HG03108 (cell line): Measurements from ENCODE around the gene KIAA0753.

ENCODE experiments used
- ATAC-seq: cut with Tn5 transposase; IDR thresholded peaks from one replicate; pipeline ENCODE4 v1.9.1; 2021; ENCODE audit warnings: moderate library complexity; ENCODE audit not compliant: unreplicated experiment

KIAA0753 gene

DNA sequence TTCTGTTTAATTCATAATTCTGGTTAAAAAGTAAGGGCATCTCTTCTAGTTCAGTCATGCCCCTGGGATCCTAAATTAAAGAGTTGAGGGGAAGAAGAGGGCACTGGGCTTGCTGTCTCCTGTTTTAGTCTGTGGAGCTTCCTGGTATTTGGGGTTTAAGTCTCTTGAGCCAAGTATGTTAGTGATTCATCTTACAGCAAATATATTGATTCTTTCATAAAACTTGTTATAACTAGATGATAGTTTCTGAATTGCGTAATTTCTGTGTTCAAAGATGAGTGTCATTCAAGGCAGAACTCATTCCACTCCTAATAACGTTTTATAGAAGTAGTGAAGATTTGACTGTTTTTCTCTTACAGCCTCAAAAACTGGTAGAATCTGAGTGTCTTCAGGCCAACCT lies 2.1 kb upstream of the KIAA0753 start:
- no peak for ATAC-seq

DNA sequence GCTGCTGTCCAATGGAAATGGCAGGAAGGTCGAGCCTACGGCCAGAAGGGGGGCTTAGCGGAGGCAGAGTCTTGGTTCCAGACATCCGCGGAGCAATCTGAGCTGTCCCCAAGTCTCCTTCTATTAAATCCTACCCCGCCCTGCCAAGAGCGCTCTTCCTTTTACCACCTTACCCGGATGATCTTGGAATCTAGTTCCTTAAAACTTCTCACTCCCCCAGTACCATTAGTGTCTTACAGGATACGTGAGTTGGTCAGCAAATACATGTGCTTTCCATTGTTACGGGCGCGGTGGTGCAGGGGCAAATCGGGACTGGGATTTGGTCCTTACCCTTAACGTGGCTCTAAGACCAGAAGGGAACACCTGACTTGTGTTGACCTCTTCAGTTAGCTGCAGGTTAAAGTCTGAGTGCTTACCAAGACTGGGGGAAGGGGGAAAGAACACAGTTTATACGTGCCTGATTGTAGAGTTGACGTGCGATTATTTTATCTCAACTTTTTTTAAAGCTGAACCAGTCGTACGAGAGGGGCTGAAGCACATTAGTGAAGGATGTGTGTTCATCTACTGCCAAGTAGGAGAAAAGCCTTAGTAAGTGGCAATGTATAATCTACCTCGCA lies 844 bp upstream of the KIAA0753 start:
- ATAC-seq, result peak; percentile 1

DNA sequence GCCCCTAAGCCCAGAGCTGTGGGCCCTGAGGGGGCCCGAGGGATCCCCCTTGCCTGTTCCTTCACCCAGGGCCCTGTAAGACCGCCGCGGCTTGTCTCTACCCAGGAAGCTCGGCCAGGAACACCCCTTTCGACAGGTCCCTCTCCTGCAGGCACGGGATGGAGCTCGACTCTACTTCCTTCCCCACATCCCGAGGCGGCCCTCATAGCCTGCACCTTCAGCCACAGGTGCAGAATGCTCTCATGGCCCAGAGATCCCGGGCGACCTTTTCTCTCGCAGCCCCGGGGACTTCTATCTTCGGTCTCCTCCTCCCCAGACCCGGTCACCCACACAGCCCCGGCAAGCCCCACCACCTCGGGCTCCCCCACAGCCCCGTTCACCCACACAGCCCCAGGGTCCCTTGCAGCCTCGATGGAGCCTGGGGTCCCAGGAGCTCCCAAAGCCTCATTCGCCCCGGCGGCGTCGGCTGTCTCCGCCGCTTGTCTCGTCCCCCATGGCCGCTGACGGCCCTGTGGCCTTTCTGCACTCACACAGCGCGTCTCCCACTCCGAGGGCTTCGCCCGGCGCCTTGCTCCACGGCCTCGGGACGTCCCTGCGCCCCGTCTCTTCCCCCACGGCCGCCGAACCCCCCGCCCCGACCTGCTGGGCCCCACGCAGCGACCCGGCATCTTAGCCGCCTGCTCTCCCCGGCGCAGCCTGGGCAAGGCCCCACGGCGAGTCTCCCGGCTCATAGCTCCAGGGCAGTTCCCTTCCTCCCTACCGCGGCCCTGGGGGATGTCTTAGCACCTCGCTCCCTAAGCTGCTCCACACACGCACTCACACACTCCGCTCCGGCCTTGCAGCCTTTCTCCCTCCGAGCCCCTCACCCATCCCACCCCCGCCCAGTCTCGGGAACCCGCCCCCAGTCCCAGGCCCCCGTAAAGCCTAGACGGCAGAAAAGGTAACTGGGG lies 650 bp downstream of the KIAA0753 start:
- ATAC-seq, result no peak

DNA sequence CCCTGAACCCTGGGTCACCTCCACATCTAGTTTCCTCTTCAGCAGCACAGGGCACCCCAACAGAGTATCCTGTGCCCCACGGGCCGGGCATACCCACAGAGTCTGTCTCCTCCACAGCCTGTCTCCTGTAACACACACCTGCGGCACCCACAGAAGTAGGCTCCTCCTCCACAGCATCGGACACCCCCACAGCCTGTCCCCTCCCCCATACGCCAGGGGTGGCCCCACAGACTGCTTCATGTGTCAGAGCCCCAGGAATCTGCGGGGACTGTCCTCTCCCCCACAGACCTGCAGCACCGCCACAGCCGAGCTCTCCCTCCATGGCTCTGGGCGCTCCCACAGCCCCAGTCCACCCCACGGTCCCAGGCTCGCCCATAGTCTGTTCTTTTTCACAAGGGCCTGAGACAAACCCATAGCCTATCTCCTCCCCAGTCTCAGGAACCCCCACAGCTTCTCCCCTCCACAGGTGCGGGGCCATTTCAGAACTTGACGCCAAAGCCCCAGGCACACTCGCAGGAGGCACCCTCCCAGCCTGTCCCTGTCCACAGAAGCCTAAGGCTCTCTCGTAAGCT lies 1.4 kb downstream of the KIAA0753 start:
- ATAC-seq, result no peak

DNA sequence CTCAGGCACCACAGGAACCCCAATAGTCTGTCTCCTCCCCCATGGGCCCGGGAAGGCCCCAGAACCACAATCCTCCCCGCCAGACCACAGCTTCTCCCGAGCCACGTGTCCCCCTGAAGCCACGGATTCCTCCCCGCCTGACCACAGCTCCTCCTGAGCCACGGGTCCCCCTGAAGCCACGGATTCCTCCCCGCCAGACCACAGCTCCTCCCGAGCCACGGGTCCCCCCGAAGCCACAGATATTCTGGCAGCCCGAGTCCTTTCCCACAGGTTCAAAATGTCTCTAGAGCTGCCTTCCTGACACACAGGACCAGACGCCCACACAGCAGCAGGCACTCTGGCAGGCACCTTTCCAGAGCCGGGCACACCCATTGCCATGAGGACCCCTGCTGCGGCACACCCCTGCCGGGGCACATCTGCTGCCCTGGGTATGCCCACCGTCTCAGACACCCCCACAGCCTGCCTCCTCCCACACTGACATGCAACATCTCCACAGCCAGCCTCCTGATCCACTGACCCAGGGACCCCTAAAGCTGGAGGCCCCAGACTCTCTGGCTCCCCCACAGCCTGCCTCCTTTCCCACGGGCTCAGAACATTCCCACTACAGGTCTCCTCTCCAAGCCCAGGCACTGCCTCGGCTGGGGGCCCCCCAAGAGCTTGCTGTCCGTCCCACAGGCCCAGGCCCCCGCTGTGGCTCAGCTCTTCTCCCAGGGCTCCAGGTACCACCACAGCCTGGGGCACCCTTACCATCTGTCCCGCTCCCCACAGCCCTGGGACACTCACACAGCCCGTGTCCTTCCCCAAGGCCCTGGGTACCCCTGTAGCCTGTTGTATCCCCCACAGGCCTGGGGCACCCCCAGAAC lies 2.2 kb downstream of the KIAA0753 start:
- ATAC-seq, result no peak

DNA sequence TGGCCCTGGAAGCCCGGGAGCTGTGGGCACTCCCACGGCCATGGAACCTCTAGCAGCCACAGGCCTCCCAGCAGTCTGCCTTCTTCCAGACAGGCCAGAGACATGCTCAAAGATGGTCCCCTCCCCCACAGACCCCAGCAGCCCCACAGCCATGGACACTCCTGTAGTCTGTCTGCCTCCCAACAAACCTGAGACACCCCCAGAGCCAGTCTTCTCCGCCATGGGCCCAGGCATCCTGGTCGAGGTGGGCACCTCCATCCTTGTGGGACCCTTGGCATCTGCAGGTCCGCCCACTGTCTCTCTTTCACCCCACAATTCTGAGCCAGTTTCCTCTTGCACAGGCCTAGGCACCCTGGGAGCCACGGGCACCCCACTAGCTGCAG lies 3.1 kb downstream of the KIAA0753 start:
- ATAC-seq, result no peak

DNA sequence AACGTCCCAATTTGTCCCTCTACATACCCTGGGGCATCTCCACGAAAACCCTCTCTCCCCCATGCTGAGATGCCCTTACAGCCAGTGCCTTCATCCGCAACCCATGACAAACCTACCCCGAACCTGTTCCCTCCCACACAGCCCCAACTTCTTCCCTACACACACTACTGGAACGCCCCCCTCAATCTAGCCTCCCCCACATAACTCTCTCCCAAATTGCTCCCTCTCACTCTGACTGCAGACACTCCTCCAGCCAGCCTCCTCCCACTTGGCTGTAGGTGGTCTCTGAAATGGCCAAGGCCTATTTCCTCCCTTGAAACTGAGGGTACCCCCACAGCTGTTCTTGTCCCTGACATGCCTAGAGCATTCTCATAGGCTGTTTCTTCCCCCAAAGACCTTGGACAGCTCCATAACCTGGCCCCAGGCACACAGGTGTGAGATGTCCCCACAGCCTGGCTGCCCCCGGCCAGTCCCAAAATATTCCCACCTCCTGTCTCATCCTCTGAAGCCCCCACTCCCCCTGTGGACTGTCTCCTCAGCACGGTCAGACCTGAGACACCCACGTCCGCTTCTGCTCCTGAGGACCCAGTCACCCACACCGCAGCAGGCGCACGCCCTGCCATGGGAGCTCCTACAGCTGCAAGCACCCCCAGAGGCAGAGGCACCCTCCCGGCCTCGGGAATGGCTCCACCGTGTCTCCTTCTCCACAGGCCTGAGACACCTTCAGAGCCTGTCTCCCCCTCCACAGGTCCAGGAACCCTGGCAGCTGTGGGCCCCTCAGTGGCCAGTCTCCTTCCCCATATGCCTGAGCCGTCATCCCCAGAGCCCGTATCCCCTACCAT lies 3.7 kb downstream of the KIAA0753 start:
- ATAC-seq, result no peak

DNA sequence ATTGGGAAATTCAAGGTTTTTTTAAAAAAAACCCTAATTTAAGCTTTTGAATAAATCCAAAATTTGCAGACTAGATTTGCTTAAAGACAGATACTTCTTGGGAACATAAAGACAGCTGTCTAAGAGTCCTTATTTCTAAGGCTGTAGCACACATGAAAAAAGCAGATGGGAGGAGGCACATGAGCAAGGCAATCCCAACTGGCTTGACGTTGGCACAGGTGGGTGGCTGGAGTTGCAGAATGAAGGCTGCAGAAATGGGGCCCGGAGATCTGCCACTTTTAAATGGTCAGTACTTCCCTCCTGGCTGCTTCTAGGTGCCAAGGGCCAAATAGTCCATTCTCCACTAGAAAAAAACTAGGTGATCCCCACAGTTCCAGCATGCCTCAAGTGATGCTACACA lies 4.4 kb downstream of the KIAA0753 start:
- ATAC-seq, result no peak

DNA sequence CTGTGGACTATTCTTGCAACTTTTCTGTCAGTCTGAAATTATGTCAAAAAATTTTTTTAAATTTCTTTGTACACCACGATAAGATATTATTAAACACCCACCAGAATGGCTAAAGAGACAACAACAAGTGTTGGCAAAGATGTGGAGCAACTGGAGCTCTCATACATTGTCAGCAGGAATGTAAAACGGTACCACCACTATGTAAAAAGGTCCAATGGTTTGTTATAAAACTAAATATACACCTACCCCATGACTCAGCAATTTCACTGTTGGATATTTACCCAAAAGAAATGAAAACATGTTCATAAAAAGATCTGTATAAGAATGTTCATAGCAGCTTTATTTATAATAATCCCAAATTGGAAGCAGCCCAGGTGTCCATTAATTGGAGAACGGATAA lies 7.2 kb downstream of the KIAA0753 start:
- no peak for ATAC-seq

DNA sequence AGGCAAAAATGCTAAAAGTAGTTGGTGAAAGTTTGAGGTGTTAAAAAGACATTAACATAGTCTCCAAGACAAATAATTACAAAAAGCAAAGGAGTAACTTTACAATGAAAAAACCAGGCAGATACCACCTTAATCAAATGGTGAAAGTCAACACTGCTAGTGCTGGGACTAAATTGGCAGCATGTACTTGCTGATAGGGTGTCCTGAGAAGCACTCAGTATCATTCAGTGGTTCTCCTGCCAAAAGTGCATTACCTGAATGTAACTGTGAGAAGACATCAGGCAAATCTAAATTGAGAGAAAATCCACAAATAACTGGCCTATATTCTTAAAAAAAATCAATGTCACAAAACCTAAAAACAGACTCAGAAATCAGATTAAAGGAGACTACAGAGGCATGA lies 8.0 kb downstream of the KIAA0753 start:
- ATAC-seq, result no peak

DNA sequence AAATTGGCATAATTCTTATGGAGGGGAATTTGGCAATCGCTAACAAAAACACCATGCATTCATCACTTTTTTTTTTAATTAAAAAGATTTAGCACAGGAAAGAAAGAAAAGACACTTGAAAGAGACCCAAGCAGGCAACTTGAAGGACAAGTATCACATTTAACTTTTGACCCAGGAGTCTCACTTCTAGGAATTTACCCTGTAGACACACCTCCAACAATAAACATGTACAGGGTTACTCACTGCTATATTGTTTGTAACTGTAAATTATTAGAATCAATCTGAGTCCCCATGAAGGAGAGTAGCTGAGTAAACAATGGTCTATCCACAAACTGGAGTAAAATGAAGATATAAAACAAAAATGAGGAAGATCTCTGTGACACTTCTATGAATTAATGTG lies 10.1 kb downstream of the KIAA0753 start:
- no peak for ATAC-seq

DNA sequence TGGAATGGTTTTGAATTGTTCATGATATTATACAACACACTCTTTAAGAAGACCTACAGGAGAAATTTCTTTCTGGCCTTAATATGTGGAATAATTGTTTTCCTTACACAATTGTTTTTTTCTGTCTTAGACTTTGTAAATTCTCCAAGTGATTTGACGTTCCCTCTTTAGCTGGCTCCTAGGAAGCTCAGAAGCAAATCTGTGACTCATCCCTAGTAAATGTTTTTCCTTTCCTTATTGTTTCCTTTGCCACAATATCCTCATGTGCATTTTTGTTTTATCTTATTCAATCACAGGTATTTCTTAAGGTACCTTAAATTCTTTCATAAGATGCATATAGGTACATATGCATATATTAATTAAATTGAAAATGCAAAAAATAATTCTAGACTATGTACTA lies 13.5 kb downstream of the KIAA0753 start:
- no peak for ATAC-seq

DNA sequence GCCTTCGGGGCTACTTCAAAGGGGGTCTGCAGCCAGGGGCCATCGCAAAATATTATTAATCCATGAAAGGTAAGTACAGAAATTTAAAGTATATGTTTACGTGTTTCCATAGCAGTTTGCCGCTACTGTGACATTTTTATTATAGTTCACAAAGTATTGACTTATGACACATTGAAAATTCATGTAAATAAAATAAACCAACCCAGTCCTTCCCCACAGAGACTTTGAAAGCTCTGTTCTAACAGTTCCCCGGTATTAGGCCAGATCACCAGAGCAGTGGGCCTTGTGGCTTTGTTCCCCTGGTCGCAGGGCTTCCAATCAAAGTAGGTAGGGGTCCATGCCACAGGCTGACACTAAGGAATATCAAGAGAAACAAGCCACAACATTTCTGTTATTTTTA lies 13.9 kb downstream of the KIAA0753 start:
- ATAC-seq, result no peak

DNA sequence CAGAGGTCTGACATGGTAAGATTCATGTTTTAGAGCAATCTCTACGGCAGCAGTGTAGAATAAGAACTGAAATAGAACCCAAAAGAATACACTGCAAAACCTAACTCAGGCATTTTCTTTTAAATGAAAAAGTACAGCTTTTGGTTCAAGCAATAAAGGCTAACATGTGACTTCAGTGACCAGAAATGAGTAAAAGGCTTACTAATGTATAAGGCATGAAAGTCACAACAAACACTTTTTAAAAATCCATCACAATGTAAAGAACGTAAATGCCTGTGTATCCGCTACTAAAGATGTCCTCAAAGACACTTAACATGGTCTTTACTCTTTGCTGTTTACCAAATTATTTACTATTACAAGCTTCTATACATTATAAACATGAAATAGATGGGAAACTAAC lies 16.6 kb downstream of the KIAA0753 start:
- ATAC-seq, result no peak

DNA sequence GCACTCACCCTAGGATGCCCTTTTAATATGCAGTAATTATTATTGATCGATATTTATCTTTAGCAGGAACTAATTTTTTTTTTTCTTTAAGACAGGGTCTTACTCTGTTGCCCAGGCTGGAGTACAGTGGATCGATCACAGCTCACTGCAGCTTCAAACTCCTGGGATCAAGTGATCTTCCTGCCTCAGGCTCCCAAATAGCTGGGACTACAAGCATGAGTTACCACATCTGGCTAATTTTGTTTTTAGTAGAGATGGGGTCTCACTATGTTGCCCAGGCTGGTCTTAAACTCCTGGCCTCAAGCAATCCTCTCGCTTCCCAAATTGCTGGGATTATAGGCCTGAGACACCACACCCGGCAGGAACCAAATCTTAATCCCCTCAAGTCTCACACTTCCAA lies 29.3 kb downstream of the KIAA0753 start:
- ATAC-seq, result no peak

DNA sequence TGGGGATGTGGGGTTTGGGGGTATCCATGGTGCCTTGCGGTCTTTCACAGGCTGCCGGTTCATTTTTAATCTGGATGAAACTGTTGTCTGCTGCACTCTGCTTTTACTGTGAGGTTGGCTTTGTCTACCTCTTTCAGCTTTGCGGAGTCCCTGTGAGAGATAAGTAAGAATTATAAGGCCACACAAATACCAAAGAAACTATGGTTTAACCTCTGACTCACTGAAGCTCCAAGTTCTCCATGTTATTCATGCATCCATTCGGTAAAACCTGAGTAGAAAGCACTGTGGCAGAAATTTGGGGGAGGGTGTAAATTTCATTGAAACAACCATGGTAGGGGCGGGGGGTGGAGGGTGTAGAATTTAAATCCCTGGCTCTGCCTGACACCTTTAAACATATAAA lies 30.5 kb downstream of the KIAA0753 start:
- no peak for ATAC-seq

DNA sequence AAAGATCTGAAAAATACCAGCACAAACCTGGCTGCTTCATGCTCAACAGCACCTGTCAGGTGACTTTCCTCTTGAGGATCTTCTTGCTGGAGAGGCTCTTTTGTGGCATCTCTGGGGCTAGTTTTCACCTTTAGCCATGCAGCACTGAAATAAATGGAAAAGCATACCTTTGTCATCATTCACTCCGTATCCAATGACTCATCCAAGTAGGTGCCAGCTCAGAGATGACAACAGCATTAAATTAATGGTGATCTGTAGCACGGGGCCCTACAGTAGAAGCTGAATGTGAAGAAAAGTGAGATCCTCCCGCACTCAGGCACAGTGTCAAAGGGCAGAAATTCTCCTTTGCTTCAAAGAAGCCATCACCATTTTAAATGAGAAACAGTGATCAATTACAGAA lies 32.2 kb downstream of the KIAA0753 start:
- ATAC-seq, result no peak

DNA sequence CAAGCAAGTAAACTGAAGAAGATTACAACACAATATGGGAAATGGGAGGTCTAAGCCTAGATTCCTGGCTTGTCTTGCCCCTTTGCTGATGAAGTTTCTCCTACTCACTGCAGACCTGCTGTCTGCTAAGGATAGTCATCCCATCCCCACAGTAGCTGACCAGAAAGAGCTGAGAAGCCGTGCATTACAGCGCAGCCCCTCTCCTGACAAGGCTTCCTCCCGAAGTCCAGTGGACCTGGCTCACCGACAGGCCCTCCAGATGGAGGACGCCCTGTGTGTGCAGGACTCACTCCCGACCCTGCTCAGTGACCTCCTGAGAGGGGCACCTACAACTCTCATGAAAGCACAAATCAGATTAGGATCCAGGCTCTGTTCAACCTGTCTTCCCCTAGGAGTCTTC lies 35.4 kb downstream of the KIAA0753 start:
- no peak for ATAC-seq

DNA sequence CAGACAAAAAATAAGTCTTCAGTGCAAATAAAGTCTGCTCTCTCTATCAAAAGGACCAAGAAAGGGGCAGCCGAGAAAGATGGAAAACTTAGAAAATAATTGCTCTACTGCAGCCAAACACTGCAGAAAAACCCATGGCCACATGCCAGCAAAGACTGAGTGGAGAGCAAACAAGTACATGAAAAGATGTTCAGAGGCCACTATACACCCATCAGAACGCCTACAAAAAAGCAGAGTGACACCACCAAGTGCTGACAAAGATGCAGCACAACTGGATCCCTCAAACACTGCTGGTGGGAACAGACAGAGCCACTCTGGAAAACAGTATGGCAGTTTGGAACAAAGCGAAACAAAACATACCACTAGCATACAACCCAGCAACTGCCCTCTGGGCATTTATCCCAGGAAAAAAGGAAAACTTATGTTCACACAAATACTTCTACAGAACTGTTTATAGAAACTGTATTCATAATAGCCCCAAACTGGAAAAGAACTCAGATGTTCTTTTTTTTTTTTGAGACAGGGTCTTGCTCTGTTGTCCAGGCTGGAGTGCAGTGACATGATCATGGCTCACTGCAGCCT lies 36.7 kb downstream of the KIAA0753 start:
- ATAC-seq, result no peak

DNA sequence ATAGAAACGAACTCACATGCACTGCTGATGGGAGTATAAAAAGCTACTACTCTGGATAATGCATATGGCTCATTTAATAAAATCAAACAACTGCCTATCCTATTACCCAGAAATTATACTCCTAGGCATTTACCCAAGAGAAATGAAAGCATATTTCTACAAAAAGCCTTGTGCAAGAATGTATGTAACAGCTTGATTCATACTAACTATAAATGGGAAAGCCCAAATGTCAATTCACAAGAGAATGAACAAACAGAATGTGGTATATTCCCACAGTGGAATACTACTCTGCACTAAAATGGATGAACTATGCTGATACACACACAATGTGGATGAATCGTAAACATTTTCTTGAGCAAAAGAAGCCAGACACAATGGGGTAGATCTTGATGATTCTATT lies 38.4 kb downstream of the KIAA0753 start:
- ATAC-seq, result no peak
